Kidney capillary endothelial cell (primary cell): ENCODE measurements around the gene SMAD9.
"Not testable (repeated sequence)": the region's sequence is repeated elsewhere in the genome, so short reads cannot be mapped to it uniquely, and the experiment has no call there.

Experiments used
- DNase-seq: peaks from one replicate; pipeline ENCODE4 v3.0.0-alpha.2; 2018; ENCODE audit warnings: low spot score

SMAD9 gene

GRCh38 chr13:36910545-36910944, 9.5 kb downstream of the SMAD9 start:
- no peak for DNase-seq

DNA sequence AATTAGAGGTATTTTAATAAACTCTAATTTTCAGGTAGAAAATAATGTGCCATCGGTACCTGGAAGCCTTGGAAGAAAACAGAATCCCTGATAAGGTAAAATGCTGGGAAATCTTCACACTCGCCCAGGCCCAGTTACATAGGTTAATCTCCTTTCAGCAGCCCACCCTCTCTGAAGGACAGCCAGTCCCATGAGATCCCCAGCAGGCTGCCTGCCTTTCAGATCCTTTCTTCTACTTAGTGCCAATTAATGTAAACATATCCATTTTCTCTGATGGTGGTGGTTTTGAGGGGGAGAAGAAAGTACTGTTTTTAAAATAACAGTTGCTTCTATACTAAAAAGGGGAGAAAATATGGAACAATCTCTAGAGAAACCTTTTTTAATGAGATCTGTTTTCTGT, 12.2 kb downstream of the SMAD9 start:
- no peak for DNase-seq

DNA sequence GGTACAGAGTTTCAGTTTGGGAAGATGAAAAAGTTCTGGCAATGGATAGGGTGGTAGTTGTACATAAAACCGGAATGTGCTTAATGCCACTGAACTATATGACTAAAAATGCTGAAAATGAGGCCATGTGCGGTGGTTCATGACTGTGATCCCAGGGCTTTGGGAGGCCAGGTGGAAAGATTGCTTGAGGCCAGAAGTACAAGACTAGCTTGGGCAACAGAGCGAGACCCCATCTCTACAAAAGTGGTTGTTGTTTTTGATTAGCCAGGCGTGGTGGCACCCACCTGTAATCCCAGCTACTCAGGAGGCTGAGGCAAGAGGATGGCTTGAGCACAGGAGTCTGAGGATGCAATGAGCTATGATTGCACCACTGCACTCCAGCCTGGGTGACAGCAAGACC, 12.8 kb downstream of the SMAD9 start:
- no peak for DNase-seq

DNA sequence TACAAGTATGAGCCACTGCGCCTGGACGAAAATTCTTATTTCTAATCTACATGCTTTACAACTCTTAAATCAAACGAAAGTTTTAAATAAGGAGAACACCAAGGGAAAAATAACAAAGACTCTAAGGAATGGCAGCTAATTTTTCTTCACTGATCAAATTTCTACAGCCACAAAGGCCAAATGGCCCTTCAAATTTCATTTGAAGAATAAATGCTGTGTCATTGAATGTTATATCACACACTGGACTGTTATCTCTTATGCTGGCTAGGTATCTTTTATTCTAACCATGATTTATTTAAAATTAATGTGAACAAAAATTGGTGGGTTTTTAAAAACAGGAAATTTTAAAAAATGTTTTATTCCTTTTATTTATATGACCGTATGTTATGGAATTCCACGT, 14.1 kb downstream of the SMAD9 start:
- no peak for DNase-seq

GRCh38 chr13:36903925-36904595, 16.0 kb downstream of the SMAD9 start:
- DNase-seq: no peak

GRCh38 chr13:36897054-36897616, 22.9 kb downstream of the SMAD9 start:
- DNase-seq: no peak

DNA sequence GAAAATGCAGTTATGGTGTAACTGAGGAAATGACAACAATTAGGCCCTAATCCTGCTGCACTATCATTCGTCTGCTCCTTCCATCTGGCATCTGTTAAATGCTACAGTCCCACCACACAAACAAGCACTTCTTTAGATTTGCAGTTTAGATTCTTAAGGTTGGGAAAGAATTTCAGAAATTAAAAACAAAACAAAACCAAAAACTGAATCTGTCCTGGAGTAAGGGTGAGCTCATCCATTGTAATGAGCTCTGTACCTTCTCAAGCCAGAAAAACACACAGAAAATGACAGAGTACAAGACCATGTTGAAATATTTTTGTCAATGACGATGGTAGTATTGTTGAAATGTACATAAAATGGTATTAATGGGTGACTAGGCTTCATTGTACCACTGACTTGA, 28.3 kb downstream of the SMAD9 start:
- no peak for DNase-seq

DNA sequence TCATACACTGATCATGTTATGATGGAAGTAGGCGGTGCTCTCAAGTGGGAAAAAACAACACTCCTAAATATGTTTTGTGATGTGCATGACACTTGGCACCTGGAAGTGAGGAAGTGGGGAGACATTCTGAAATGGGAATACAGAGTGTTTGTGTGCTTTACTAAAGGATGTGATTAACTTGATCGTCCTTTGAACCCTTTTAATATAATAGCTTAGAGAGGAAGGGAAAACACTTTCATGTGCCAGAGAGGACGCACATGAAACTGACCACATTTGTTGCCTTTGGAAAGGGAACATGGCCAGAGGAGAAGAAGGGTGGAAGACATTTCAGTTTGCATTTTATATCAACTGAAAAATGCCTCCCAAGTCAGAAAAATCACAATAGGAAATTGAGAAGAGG, 31.4 kb downstream of the SMAD9 start:
- no peak for DNase-seq

DNA sequence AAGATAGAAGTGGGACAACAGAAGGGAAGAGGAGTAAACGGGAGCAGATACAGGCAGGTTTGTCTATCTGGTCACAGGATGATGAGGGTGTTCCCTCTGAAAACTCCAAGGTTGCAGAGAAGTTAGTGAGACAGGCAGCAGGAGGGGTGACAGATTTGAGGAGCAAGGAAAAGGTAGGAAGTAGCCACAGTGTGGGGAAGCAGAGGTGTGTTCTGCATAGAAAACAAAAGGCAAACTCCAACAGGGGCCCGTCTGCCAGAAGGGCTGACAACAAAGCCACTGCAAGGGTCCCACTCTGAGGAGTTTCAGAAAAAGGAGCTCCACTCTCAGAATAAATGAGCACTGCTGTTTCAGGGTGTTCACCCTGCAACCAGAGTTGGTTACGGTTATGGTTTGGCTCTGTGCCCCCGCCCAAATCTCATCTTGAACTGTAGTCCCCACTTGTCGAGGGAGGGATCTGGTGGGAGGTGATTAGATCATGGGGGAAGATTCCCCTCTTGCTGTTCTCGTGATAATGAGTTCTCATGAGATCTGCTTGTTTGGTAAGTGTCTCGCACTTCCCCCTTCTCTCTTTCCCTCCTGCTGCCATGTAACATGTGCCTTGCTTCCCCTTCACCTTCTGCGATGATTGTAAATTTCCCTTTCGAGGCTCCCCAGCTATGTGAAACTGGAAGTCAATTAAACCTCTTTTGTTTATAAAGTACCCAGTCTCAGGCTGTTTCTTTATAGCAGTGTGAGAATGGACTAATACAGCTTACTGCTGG, 32.1 kb downstream of the SMAD9 start:
- DNase-seq: no peak

DNA sequence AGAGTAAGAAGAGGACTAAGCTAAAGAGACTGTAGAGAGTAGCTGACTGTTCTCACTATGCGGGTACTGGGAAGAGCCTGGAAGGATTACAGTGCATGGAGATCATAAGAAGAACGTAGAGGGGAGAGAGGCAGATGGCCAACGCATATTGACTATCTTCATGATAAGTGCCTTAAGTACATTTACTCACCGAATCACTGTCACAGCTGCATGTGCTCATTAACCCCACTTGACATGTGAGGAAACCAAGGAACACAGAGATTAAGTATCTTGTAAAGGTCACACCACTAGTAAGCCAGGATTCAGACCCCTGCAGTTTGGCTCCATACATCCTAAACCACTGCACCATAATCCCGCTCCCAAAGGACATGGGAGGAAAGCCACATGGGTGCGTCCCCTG, 34.1 kb downstream of the SMAD9 start:
- no peak for DNase-seq

GRCh38 chr13:36884235-36884634, 35.8 kb downstream of the SMAD9 start:
- DNase-seq: no peak

DNA sequence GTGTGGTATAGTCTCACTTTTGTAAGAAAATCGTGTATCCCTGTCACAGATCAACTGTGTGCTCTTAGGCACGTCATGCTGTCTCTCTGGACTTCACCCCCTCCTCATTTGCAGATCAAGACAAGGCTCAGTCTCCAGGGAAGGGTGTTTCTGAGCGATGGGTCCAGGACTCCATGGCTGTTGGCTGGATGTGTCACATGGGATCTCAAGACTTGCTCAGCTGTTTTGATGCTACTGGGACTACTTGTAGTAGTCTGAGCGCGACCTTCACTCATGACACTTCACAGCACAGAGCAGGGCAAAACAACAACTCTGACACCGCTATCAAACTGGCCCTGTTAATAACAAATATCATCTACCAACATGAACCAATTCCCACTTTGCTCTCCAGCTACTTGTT, 36.2 kb downstream of the SMAD9 start:
- DNase-seq: no peak

DNA sequence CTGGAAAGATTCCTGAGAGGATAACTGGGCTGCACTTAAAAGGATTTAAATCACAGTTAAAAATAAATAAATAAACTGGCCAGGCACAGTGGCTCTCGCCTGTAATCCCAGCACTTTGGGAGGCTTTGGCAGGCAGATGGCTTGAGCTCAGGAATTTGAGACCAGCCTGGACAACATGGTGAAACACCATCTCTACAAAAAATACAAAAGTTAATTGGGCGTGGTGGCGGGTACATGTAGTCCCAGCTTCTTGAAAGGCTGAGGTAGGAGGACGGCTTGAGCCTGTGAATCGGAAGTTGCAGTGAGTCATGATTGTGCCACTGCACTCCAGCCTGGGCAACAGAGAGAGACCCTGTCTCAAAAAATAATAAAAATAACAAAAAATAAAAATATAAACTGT, 36.6 kb downstream of the SMAD9 start:
- not testable (repeated sequence) for DNase-seq

- no peak for DNase-seq
These were observed 37.1 kb downstream of the SMAD9 start for GRCh38 chr13:36882829-36883390.

GRCh38 chr13:36880961-36881360, 39.1 kb downstream of the SMAD9 start:
- no peak for DNase-seq

DNA sequence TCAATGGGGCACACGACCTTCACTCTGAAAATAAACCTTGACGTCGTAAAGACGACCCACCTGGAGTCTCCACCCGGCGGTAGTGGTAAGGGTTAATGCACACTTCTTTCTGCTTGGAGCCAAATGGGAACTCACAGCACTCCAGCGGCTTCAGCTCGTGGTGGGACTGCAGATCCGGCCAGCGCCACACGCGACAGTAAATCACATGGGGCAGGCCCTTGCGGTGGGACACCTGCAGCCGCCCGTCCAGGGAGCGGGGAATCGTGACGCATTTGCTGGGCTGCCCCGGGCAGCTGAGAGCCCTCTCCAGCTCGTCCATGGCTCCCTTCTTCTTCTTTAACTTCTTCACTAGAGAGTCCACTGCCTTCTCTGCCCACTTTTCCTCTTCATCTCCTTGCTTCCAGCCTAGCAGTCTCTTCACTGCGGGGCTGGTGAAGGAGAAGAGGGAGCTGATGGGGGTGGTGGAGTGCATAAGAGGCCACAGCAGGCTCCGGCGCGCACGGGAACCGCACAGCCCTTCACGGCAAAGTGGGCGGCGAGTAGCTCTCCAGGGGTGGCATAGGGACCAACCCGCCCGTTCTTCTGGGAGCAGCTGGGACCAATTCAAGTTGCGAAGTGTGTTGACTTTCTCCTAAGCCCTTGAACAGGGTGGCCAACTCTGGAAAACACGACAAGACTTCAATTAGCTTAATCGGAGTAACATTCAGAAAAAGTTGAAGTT, 40.7 kb downstream of the SMAD9 start:
- DNase-seq: no peak

DNA sequence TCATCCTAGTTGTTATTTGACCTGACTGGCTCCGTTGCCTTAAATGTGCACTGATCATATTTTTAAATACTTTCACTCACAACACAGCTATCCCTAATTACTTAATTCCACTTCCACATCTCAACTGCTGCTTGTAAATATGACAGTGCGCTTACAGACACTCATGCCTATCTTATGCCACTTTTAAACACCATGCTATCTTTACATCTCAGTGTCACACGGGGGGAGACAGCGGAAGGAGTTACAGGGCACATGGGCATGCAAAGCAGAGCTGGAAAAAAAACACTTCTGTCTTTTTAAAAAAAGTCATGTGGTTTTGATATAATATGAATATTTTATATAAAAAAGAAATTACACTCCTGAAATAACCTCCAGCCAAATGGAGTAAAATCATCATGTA, 44.1 kb downstream of the SMAD9 start:
- DNase-seq: no peak

GRCh38 chr13:36875431-36875830, 44.6 kb downstream of the SMAD9 start:
- no peak for DNase-seq

DNA sequence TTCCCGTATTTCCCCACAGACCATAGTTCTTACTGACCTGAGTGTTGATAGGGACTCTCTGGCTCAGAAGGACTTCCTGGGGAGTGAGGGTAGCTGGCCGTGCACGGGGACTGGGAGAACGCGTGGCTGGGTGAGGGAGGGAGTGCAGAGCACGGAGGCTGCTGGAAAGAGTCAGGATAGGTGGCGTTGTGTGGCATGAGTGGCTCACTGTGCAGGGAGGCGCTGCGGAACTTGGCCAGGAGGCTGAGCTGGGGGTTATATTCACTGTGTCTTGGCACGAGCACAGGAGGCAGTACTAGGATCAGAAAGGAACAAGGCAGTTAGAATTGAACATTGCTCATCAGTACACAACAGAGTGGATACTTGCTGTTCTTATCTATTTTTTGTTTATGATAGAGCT, 47.4 kb downstream of the SMAD9 start:
- DNase-seq: no peak

- DNase-seq: no peak
These were observed 49.9 kb downstream of the SMAD9 start for GRCh38 chr13:36870050-36870692.

GRCh38 chr13:36866232-36866631, 53.8 kb downstream of the SMAD9 start:
- DNase-seq: no peak

DNA sequence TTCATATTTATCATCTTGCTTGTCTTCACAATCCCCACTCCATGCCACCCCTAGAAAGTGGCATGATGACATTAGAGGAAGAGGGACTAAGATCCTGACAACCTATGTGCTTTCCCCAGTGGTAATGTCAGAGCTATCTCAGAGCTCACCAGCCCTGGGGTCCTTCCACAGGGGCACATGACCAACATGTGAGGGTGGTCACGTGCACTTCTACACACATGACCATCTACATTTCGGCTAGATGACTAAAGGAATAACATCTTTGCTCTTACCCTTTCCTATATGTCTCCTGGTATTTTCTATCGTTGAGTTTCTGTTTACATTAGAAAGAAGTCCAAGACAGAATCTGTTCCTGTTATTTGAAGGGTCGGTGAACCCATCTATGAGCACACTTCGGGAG, 54.8 kb downstream of the SMAD9 start:
- no peak for DNase-seq
